ENCODE results near the gene ITGB1BP1. TPM values are rescaled to one million over a fixed set of nuclear protein-coding genes. Genes with fewer than 3 reads are reported as not detected.

The ITGB1BP1 gene
- polyA plus RNA-seq, 3 donors = 61.4 to 86.0 (median 79.6) TPM

Other genes starting within 250 kb of the ITGB1BP1 start
- 10 to 100 TPM; 53.4 to 64.2 (median 57.3) TPM for gene ASAP2, start 216.7 kb downstream of the ITGB1BP1 start, polyA plus RNA-seq (ENCODE audit: insufficient read length in 3 of 3)
- gene CPSF3, start 126 bp upstream of the ITGB1BP1 start, polyA plus RNA-seq (ENCODE audit: insufficient read length in 3 of 3) = 10 to 100 TPM; 44.1 to 55.0 (median 53.6) TPM
- 10 to 100 TPM; 42.0 to 47.6 (median 46.2) TPM for gene IAH1, start 51.0 kb upstream of the ITGB1BP1 start, polyA plus RNA-seq (ENCODE audit: insufficient read length in 3 of 3)
- 10 to 100 TPM; 37.3 to 53.0 (median 45.5) TPM for gene ADAM17, start 132.3 kb upstream of the ITGB1BP1 start, polyA plus RNA-seq (ENCODE audit: insufficient read length in 3 of 3)
- gene YWHAQ, start 207.5 kb upstream of the ITGB1BP1 start, polyA plus RNA-seq (ENCODE audit: insufficient read length in 3 of 3) = 100 to 1,000 TPM; 361 to 400 (median 373) TPM